Activated gamma-delta T cell treated with Interleukin-2 at 50 U/mL for 16 hours (primary cell): ENCODE results near the gene FAM228A.
"Not testable (repeated sequence)": the region's sequence is repeated elsewhere in the genome, so short reads cannot be mapped to it uniquely, and the experiment has no call there.

ENCODE experiments used
- DNase-seq: peaks from one replicate; pipeline ENCODE4 v3.0.0-alpha.2; 2020

Gene FAM228A

GRCh38 chr2:24174851-24175277 lies at the start of gene FAM228A:
FAM228A (plus strand) TSS chr2:24175053; CDS start chr2:24175481, 428 bp downstream.
- DNase-seq, result no peak

- DNase-seq, result no peak
Observed at GRCh38 chr2:24125956-24126355, 48.9 kb upstream of the FAM228A start.

- no peak for DNase-seq
Observed at GRCh38 chr2:24132543-24132942, 42.3 kb upstream of the FAM228A start.

- DNase-seq, result not testable (repeated sequence)
Observed at GRCh38 chr2:24140305-24140704, 34.5 kb upstream of the FAM228A start.

GRCh38 chr2:24147364-24147763 lies 27.5 kb upstream of the FAM228A start:
- no peak for DNase-seq

- DNase-seq, result no peak
Observed at GRCh38 chr2:24152413-24153197, 22.2 kb upstream of the FAM228A start.

GRCh38 chr2:24153478-24153877 lies 21.4 kb upstream of the FAM228A start:
- no peak for DNase-seq

- no peak for DNase-seq
Observed at GRCh38 chr2:24158131-24158530, 16.7 kb upstream of the FAM228A start.

- DNase-seq, result no peak
Observed at GRCh38 chr2:24159708-24160107, 15.1 kb upstream of the FAM228A start.

GRCh38 chr2:24160761-24161160 lies 14.1 kb upstream of the FAM228A start:
- DNase-seq, result no peak

- no peak for DNase-seq
Observed at GRCh38 chr2:24162494-24162893, 12.4 kb upstream of the FAM228A start.

GRCh38 chr2:24163186-24163585 lies 11.7 kb upstream of the FAM228A start:
- no peak for DNase-seq

- no peak for DNase-seq
Observed at GRCh38 chr2:24163601-24164000, 11.3 kb upstream of the FAM228A start.

GRCh38 chr2:24164416-24164973 lies 10.4 kb upstream of the FAM228A start:
- peak; percentile 36 for DNase-seq

- DNase-seq, result no peak
Observed at GRCh38 chr2:24169023-24169422, 5.8 kb upstream of the FAM228A start.

GRCh38 chr2:24175631-24176187 lies 856 bp downstream of the FAM228A start:
- DNase-seq, result no peak

GRCh38 chr2:24176326-24176725 lies 1.5 kb downstream of the FAM228A start:
- no peak for DNase-seq

GRCh38 chr2:24179683-24180082 lies 4.8 kb downstream of the FAM228A start:
- no peak for DNase-seq

- DNase-seq, result no peak
Observed at GRCh38 chr2:24181849-24182248, 7.0 kb downstream of the FAM228A start.

- no peak for DNase-seq
Observed at GRCh38 chr2:24182507-24182906, 7.7 kb downstream of the FAM228A start.

- DNase-seq, result no peak
Observed at GRCh38 chr2:24183366-24184069, 8.7 kb downstream of the FAM228A start.

GRCh38 chr2:24189551-24189950 lies 14.7 kb downstream of the FAM228A start:
- DNase-seq, result no peak

GRCh38 chr2:24190503-24190902 lies 15.7 kb downstream of the FAM228A start:
- DNase-seq, result no peak

GRCh38 chr2:24191156-24191555 lies 16.3 kb downstream of the FAM228A start:
- no peak for DNase-seq
